GM18499 (cell line): ENCODE results near the gene EDN1.

Experiments
- ATAC-seq: cut with Tn5 transposase; IDR thresholded peaks from one replicate; pipeline ENCODE4 v1.9.1; 2021; ENCODE audit warnings: moderate number of reproducible peaks; ENCODE audit not compliant: insufficient read depth, unreplicated experiment

Gene EDN1

DNA sequence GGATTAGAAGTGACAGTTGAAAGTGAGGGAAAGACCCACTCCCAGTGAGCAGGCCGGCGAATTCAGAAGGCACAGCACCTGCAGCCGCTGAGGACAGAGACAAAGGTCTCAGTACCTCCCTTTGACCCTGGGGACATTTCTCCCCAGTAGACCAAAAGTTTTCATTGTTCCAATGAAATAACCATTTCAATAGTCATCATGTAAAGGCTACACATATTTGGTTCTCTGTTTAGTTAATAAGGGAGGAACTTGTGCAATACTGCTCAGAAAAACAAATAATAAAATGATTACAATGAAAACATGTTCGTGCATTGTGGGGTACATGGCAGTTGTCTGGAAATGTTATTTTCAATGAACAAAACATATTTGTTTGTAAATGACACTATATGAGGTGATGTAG is 52.5 kb downstream of the EDN1 start:
- ATAC-seq: no peak

DNA sequence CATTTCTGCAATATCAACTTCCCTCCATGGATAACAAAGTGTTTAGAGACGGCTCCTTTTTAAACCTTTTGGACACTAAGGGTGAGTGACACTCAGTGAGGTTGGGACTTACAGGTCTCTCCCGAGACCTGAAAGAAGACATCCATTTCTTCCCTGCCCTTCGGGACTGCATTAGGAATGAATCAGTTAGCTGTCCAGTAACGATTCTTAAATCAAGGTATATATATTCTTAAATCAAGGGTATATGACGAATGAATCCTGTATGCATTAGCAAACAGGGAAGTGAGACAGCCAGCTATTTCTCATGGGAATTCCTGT is 52.9 kb downstream of the EDN1 start:
- no peak for ATAC-seq

DNA sequence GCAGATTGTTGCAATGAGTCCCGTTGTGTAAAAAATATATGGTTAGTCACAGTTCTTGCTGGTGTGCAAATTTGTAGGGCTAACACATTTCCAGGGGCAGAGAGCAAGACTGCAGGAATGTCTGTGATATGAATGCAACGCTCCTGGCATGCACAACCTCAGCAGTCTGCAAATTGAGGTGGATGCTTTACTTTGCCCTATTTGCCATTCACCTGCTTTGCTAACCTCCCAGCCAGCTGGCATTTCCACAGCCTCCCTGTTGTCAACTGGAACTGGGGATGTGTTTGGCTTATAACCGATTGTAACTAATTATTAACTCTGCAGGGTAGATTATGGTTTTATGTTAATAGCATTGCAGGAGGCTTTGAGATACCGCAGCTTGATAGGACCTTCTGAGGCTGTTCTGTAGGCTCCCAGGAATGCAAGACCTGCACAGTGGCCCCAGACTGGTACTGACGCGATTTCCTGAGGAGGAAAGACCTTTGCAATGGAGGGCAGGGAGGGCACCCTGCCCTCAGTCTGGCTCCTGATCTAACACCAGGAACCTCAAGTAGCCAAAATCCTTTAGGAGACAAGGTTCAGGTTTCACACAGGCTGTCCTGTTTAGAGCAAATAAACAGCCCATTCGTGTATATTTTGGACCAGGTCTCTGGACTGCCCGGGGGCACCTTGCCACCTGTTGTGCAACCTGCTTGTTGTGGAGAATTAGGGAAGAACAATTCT is 53.4 kb downstream of the EDN1 start:
- no peak for ATAC-seq

DNA sequence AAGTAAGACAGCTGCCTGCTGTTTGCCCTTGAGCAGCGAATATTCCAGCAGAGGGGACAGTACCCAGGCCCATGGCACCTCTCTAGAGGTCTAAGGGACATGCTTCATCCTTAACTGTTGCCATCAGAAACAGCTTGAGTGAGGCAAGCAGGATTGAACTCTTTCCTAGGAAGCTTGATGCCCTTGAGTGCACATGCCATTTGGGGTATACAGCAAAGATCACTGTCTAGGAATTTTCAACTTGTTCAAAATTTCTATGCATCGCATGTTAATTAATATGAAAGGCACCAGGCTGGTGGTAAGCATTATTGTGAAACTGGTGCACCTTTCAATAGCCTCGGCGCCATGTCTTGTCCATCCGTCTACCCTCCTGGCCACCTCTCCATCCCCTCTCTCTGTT is 54.1 kb downstream of the EDN1 start:
- no peak for ATAC-seq

DNA sequence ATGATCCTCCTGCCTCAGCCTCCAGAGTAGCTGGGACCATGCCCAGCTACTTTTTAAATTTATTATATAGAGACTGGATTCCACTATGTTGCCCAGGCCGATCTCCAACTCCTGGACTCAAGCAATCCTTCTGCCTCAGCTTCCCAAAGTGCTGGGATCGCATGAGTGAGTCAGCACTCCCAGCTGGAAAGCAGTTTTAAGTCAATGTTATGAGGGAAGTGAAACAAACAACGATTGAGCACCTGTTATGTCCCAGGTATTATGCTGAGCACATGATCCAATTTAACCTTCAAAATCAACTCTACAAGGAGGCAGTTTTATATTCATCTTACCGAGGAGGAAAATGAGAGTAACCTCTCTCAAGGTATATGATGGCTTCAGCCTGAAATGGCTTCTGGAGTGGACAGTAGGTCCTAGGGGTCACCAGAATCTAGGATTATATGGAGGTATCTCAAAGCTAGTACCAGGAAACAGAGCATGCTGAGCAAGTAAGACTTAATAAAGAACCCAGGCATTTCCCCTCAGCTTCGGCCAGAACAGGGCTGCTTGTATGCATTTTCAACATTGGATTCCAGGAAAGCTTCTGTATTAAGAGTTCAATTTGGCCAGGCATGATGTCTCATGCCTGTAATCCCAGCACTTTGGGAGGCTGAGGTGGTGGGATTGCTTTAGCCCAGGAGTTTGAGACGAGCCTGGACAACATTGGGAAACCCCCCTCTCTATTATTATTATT is 55.0 kb downstream of the EDN1 start:
- no peak for ATAC-seq

DNA sequence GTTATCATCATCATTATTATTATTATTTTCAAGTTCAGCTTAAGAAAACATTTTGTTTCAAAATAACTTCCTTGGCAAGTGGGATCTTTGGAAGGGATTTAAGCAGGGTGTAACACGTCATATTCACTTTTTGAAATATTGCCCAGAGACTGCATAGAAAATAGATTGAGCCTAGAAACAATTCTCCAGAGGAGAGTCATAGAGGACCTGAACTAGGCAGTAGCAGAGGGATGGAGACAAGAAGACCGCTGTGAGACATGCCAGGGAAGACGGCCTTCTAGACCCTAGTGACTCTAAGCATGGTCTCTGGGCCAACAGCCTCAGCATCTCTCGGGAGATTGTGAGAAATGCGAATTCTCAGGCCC is 55.5 kb downstream of the EDN1 start:
- ATAC-seq: no peak
